ENCODE data around the gene CLIC6. TPM values are rescaled to one million over a fixed set of nuclear protein-coding genes. Genes with fewer than 3 reads are reported as not detected.
A peak's percentile ranks its signal among the peaks of the same experiment; 100 is the strongest.
"Not testable (repeated sequence)": the region's sequence is repeated elsewhere in the genome, so short reads cannot be mapped to it uniquely, and the experiment has no call there.

The CLIC6 gene
- total and polyA plus RNA-seq, 9 donors = 1.0 to 12.2 (median 4.3) TPM

DNA sequence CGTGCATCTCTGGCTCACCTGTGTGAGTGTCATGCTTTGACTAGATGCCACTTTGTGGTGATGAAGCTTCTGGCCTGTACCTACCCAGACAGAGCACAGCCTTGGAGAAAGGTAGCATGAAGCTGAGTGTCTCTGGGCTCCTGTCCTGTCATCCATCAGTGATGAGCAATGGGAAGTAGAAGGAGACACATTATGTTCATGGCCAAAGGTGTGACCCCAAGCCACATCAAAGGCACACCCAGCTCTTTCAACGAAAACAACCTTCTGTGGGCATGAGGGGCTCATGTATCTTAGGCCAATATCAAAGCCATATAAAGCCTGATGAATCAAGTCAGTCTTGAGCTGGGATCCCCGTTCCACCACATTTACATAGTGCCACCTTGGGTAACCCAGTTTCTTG, 1.0 kb upstream of the CLIC6 start:
- H3K4me1 ChIP-seq (ENCODE audit: insufficient read depth) = peaks cover 1% of the 10 kb centered on the region
- H3K27ac ChIP-seq = no peak overlapping the region
- DNase-seq = no peak
- TF ChIP-seq, protein P1, sequence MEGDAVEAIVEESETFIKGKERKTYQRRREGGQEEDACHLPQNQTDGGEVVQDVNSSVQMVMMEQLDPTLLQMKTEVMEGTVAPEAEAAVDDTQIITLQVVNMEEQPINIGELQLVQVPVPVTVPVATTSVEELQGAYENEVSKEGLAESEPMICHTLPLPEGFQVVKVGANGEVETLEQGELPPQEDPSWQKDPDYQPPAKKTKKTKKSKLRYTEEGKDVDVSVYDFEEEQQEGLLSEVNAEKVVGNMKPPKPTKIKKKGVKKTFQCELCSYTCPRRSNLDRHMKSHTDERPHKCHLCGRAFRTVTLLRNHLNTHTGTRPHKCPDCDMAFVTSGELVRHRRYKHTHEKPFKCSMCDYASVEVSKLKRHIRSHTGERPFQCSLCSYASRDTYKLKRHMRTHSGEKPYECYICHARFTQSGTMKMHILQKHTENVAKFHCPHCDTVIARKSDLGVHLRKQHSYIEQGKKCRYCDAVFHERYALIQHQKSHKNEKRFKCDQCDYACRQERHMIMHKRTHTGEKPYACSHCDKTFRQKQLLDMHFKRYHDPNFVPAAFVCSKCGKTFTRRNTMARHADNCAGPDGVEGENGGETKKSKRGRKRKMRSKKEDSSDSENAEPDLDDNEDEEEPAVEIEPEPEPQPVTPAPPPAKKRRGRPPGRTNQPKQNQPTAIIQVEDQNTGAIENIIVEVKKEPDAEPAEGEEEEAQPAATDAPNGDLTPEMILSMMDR (IDR thresholded peaks at IDR 0.05) = no peak
- TF ChIP-seq EP300 (IDR thresholded peaks at IDR 0.05) (no peak), POLR2A (IDR thresholded peaks at IDR 0.05) (no peak)
- 84 to 90% (median 88%) methylated on average over 3 of the region's 3 CpGs for WGBS, 3 donors
- no peaks in the 10 kb centered on the region for H3K36me3 ChIP-seq
- H3K27me3 ChIP-seq = no peaks in the 10 kb centered on the region
- no peak overlapping the region for H3K4me3 ChIP-seq
- intact Hi-C loops (cut with DNase I) = loop anchor here in 1 of 4 donors (10.0 kb wide), 1 partner anchor 63 kb away; no protein-coding TSS in a partner anchor
- no peaks in the 10 kb centered on the region for H3K9me3 ChIP-seq

DNA sequence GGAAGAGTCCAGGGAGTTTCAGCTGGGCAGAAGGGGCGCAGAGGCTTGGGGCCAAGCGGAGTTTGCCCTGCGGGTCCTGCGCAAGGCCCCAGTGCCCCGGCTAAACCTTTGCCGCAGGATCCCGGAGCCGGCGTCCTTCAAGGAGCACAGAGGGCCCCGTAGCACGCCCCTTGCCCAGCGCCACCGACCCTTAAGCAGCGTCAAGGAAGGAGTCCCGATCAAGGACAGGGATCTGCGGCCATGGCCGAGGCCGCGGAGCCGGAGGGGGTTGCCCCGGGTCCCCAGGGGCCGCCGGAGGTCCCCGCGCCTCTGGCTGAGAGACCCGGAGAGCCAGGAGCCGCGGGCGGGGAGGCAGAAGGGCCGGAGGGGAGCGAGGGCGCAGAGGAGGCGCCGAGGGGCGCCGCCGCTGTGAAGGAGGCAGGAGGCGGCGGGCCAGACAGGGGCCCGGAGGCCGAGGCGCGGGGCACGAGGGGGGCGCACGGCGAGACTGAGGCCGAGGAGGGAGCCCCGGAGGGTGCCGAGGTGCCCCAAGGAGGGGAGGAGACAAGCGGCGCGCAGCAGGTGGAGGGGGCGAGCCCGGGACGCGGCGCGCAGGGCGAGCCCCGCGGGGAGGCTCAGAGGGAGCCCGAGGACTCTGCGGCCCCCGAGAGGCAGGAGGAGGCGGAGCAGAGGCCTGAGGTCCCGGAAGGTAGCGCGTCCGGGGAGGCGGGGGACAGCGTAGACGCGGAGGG, 520 bp downstream of the CLIC6 start:
- no peak overlapping the region for H3K27ac ChIP-seq
- H3K4me1 ChIP-seq (ENCODE audit: insufficient read depth) = peaks cover 1% of the 10 kb centered on the region
- DNase-seq = peak in 3 of 5 donors; percentile 21 to 51 (median 42)
- TF ChIP-seq, protein P1 (IDR thresholded peaks at IDR 0.05) = no peak
- TF ChIP-seq POLR2A (IDR thresholded peaks at IDR 0.05) (no peak), EP300 (IDR thresholded peaks at IDR 0.05) (no peak)
- no peaks in the 10 kb centered on the region for H3K9me3 ChIP-seq
- peak overlapping the region; percentile 41 for H3K4me3 ChIP-seq
- WGBS, 3 donors = 7 to 15% (median 11%) methylated on average over 68 to 74 of the region's 74 CpGs
- no peaks in the 10 kb centered on the region for H3K36me3 ChIP-seq
- intact Hi-C loops (cut with DNase I) = loop anchor here in 1 of 4 donors (10.0 kb wide), 1 partner anchor 65 kb away; no protein-coding TSS in a partner anchor
- H3K27me3 ChIP-seq = no peaks in the 10 kb centered on the region

DNA sequence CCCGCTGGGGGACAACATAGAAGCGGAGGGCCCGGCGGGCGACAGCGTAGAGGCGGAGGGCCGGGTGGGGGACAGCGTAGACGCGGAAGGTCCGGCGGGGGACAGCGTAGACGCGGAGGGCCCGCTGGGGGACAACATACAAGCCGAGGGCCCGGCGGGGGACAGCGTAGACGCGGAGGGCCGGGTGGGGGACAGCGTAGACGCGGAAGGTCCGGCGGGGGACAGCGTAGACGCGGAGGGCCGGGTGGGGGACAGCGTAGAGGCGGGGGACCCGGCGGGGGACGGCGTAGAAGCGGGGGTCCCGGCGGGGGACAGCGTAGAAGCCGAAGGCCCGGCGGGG, 1.1 kb downstream of the CLIC6 start:
- not testable (repeated sequence) for H3K4me1 ChIP-seq (ENCODE audit: insufficient read depth); DNase-seq; H3K36me3 ChIP-seq; H3K9me3 ChIP-seq; H3K27ac ChIP-seq; H3K27me3 ChIP-seq
- WGBS, 3 donors = 0 to 3% (median 2%) methylated on average over 31 to 46 of the region's 46 CpGs
- intact Hi-C loops (cut with DNase I) = loop anchor here in 1 of 4 donors (10.0 kb wide), 1 partner anchor 65 kb away; no protein-coding TSS in a partner anchor
- peak overlapping the region; percentile 41 for H3K4me3 ChIP-seq

DNA sequence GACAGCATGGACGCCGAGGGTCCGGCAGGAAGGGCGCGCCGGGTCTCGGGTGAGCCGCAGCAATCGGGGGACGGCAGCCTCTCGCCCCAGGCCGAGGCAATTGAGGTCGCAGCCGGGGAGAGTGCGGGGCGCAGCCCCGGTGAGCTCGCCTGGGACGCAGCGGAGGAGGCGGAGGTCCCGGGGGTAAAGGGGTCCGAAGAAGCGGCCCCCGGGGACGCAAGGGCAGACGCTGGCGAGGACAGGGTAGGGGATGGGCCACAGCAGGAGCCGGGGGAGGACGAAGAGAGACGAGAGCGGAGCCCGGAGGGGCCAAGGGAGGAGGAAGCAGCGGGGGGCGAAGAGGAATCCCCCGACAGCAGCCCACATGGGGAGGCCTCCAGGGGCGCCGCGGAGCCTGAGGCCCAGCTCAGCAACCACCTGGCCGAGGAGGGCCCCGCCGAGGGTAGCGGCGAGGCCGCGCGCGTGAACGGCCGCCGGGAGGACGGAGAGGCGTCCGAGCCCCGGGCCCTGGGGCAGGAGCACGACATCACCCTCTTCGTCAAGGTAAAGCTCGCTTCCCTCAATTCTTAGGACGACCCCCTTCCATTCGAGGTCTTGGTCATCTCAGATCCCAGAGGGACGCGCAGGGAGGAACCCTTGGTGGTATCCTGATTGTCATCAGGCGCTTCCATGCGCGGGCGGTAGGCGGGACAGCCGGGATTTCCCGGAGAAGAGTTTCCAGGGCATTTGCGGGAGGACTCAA, 1.6 kb downstream of the CLIC6 start:
- Histone ChIP-seq H3K27me3 (no peaks in the 10 kb centered on the region), H3K27ac (no peak overlapping the region), H3K4me1 (ENCODE audit: insufficient read depth) (peaks cover 1% of the 10 kb centered on the region), H3K4me3 (peak overlapping the region; percentile 41), H3K9me3 (no peaks in the 10 kb centered on the region), H3K36me3 (no peaks in the 10 kb centered on the region)
- intact Hi-C loops (cut with DNase I) = no loop called here
- TF ChIP-seq, protein P1 (IDR thresholded peaks at IDR 0.05) = no peak
- TF ChIP-seq POLR2A (IDR thresholded peaks at IDR 0.05) = no peak
- no peak for TF ChIP-seq EP300 (IDR thresholded peaks at IDR 0.05)
- 1 to 2% (median 2%) methylated on average over 53 to 70 of the region's 70 CpGs for WGBS, 3 donors
- DNase-seq = peak in 3 of 5 donors; percentile 22 to 50 (median 32)

DNA sequence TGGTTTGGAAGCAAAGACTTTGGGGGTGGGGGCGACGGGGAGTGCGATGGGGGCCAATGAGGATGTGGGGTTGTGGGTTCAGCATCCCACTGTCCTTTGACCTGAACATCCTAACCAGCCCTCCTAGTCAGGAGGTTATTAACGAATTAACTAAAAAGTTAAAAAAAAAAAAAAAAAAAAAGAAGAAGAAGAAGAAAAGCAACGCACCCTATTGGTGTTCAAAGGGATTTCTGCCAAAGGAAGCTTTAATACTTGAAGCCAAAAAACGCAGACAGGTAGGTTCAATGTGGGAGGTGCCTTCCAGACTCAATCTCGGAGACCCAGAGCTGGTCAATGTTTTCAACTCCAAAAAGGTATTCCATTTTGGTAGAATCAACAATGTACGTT, 2.2 kb downstream of the CLIC6 start:
- Histone ChIP-seq H3K36me3 (no peaks in the 10 kb centered on the region), H3K9me3 (no peaks in the 10 kb centered on the region), H3K27me3 (no peaks in the 10 kb centered on the region), H3K27ac (no peak overlapping the region), H3K4me3 (peak overlapping the region; percentile 41), H3K4me1 (ENCODE audit: insufficient read depth) (peaks cover 1% of the 10 kb centered on the region)
- intact Hi-C loops (cut with DNase I) = no loop called here
- no peak for DNase-seq
- TF ChIP-seq EP300 (IDR thresholded peaks at IDR 0.05) (no peak), POLR2A (IDR thresholded peaks at IDR 0.05) (no peak)
- TF ChIP-seq, protein P1 (IDR thresholded peaks at IDR 0.05) = no peak
- WGBS, 3 donors = 18 to 20% (median 19%) methylated on average over 8 of the region's 8 CpGs
